WTC11 (cell line): ENCODE data around the gene ZNF525.

ENCODE experiments used
- AFF4 ChIP-seq: sonication (generic); formaldehyde crosslinking; IDR thresholded peaks from 2 replicates; pipeline ENCODE4 v1.8.1; 2023; ENCODE audit warnings: mild to moderate bottlenecking, missing genetic modification reagents, borderline replicate concordance
- ARID4B ChIP-seq: sonication (generic); formaldehyde crosslinking; IDR thresholded peaks from 2 replicates; pipeline ENCODE4 v1.8.0; 2023; ENCODE audit warnings: missing genetic modification reagents, mild to moderate bottlenecking, borderline replicate concordance
- CREB1 ChIP-seq: sonication (generic); formaldehyde crosslinking; IDR thresholded peaks from 2 replicates; pipeline ENCODE4 v1.8.0; 2023; ENCODE audit warnings: mild to moderate bottlenecking, missing genetic modification reagents
- CTCF ChIP-seq: fragments of 200-600 bp; IDR thresholded peaks from 2 replicates; pipeline ENCODE4 v1.8.0; 2022; ENCODE audit warnings: antibody characterized with exemption
- E2F5 ChIP-seq: sonication (generic); formaldehyde crosslinking; IDR thresholded peaks from 2 replicates; pipeline ENCODE4 v1.8.1; 2022; ENCODE audit warnings: mild to moderate bottlenecking, moderate library complexity, missing genetic modification reagents
- ETV6 ChIP-seq: sonication (generic); formaldehyde crosslinking; IDR thresholded peaks from 2 replicates; pipeline ENCODE4 v1.8.1; 2022; ENCODE audit warnings: mild to moderate bottlenecking, missing genetic modification reagents
- IRF1 ChIP-seq: sonication (generic); formaldehyde crosslinking; IDR thresholded peaks from 2 replicates; pipeline ENCODE4 v1.8.0; 2023; ENCODE audit warnings: missing genetic modification reagents
- JUN ChIP-seq: sonication (generic); formaldehyde crosslinking; IDR thresholded peaks from 2 replicates; pipeline ENCODE4 v1.8.0; 2023; ENCODE audit warnings: mild to moderate bottlenecking, missing genetic modification reagents
- MAX ChIP-seq: sonication (generic); formaldehyde crosslinking; IDR thresholded peaks from 2 replicates; pipeline ENCODE4 v1.8.0; 2022; ENCODE audit warnings: mild to moderate bottlenecking, missing genetic modification reagents
- MXD4 ChIP-seq: fragments of 250-450 bp; sonication (Bioruptor Pico); IDR thresholded peaks from 2 replicates; pipeline ENCODE4 v1.8.0; 2021; ENCODE audit warnings: mild to moderate bottlenecking, moderate library complexity, borderline replicate concordance
- NR2C2 ChIP-seq: sonication (generic); formaldehyde crosslinking; IDR thresholded peaks from 2 replicates; pipeline ENCODE4 v1.8.0; 2022; ENCODE audit warnings: mild to moderate bottlenecking, missing genetic modification reagents
- PRDM15 ChIP-seq: sonication (generic); formaldehyde crosslinking; IDR thresholded peaks from 2 replicates; pipeline ENCODE4 v1.8.0; 2022; ENCODE audit warnings: missing genetic modification reagents
- USF2 ChIP-seq: sonication (generic); formaldehyde crosslinking; IDR thresholded peaks from 2 replicates; pipeline ENCODE4 v1.8.1; 2023; ENCODE audit warnings: mild to moderate bottlenecking, missing genetic modification reagents, moderate library complexity
- ZSCAN18 ChIP-seq: fragments of 250-450 bp; sonication (Bioruptor Pico); IDR thresholded peaks from 2 replicates; pipeline ENCODE4 v2.1.2; 2022; ENCODE audit warnings: mild to moderate bottlenecking, moderate library complexity

GRCh38 chr19:53388904-53389303 lies 23.4 kb downstream of the ZNF525 start:
- TF ChIP-seq CTCF (no peak), CREB1 (no peak), IRF1 (CRISPR knock-in tag) (no peak), USF2 (CRISPR knock-in tag) (no peak), E2F5 (CRISPR knock-in tag) (no peak), ARID4B (CRISPR knock-in tag) (no peak), MXD4 (CRISPR knock-in tag) (no peak), AFF4 (CRISPR knock-in tag) (no peak), JUN (CRISPR knock-in tag) (no peak), MAX (no peak), NR2C2 (CRISPR knock-in tag) (no peak), ZSCAN18 (no peak), ETV6 (CRISPR knock-in tag) (no peak), PRDM15 (CRISPR knock-in tag) (no peak)
